ENCODE measurements around the gene PAX5.

Gene PAX5

GRCh38 chr9:36986468-36987408 is 47.3 kb downstream of the PAX5 start:
- FAIRE-seq = no peak

- FAIRE-seq = no peak
Measured at GRCh38 chr9:36985769-36986467, 48.1 kb downstream of the PAX5 start.

- FAIRE-seq = no peak
Measured at GRCh38 chr9:36985061-36985768, 48.9 kb downstream of the PAX5 start.

GRCh38 chr9:36980148-36980974 is 53.7 kb downstream of the PAX5 start:
- no peak for FAIRE-seq

- no peak for FAIRE-seq
Measured at GRCh38 chr9:36976371-36977030, 57.6 kb downstream of the PAX5 start.

- FAIRE-seq = no peak
Measured at GRCh38 chr9:36974731-36975130, 59.3 kb downstream of the PAX5 start.

GRCh38 chr9:36971935-36972488 is 62.1 kb downstream of the PAX5 start:
- no peak for FAIRE-seq

- FAIRE-seq = no peak
Measured at GRCh38 chr9:36970007-36970888, 63.8 kb downstream of the PAX5 start.

- FAIRE-seq = no peak
Measured at GRCh38 chr9:36969216-36969771, 64.8 kb downstream of the PAX5 start.

GRCh38 chr9:36968574-36969215 is 65.4 kb downstream of the PAX5 start:
- no peak for FAIRE-seq

GRCh38 chr9:36967997-36968396 is 66.1 kb downstream of the PAX5 start:
- FAIRE-seq = no peak

- FAIRE-seq = no peak
Measured at GRCh38 chr9:36966371-36967097, 67.5 kb downstream of the PAX5 start.

GRCh38 chr9:36964791-36965190 is 69.3 kb downstream of the PAX5 start:
- no peak for FAIRE-seq

- no peak for FAIRE-seq
Measured at GRCh38 chr9:36963346-36963745, 70.7 kb downstream of the PAX5 start.

- no peak for FAIRE-seq
Measured at GRCh38 chr9:36962691-36963090, 71.4 kb downstream of the PAX5 start.

GRCh38 chr9:36961561-36962325 is 72.3 kb downstream of the PAX5 start:
- no peak for FAIRE-seq

GRCh38 chr9:36961051-36961450 is 73.0 kb downstream of the PAX5 start:
- no peak for FAIRE-seq

GRCh38 chr9:36960575-36960955 is 73.5 kb downstream of the PAX5 start:
- FAIRE-seq = no peak
